H9 (cell line): ENCODE data around the gene PIK3C3. TPM values are rescaled to one million over a fixed set of nuclear protein-coding genes. Genes with fewer than 3 reads are reported as not detected.

Source experiments
- DNase-seq: peaks from one replicate; pipeline ENCODE4 v3.0.0-alpha.2; 2017
- H2AFZ ChIP-seq: one replicate; pipeline ENCODE4 v1.6.1; 2013; ENCODE audit warnings: mild to moderate bottlenecking, low read length, control low read depth, moderate library complexity
- H2AK5ac ChIP-seq: 2 replicates; pipeline ENCODE4 v1.6.1; 2013; ENCODE audit warnings: low read length, control low read depth, mixed read lengths; ENCODE audit not compliant: insufficient read length
- H2BK120ac ChIP-seq: one replicate; pipeline ENCODE4 v1.6.1; 2013; ENCODE audit warnings: low read depth, mild to moderate bottlenecking, low read length, control low read depth, inconsistent platforms; ENCODE audit not compliant: poor library complexity, severe bottlenecking
- H2BK12ac ChIP-seq: 2 replicates; pipeline ENCODE4 v1.6.1; 2013; ENCODE audit warnings: low read length, control low read depth, mixed read lengths, low read depth; ENCODE audit not compliant: insufficient read length
- H2BK15ac ChIP-seq: 2 replicates; pipeline ENCODE4 v1.6.1; 2013; ENCODE audit warnings: low read depth, low read length, control low read depth
- H2BK20ac ChIP-seq: one replicate; pipeline ENCODE4 v1.6.1; 2013; ENCODE audit warnings: low read depth, mild to moderate bottlenecking, low read length, control low read depth, inconsistent platforms; ENCODE audit not compliant: poor library complexity, severe bottlenecking
- H2BK5ac ChIP-seq: 2 replicates; pipeline ENCODE4 v1.6.1; 2013; ENCODE audit warnings: low read length, control low read depth, mixed read lengths; ENCODE audit not compliant: insufficient read length
- H3K14ac ChIP-seq: 2 replicates; pipeline ENCODE4 v1.6.1; 2013; ENCODE audit warnings: low read length, control low read depth; ENCODE audit not compliant: insufficient read depth
- H3K18ac ChIP-seq: 2 replicates; pipeline ENCODE4 v1.6.1; 2013; ENCODE audit warnings: low read depth, mild to moderate bottlenecking, mixed read lengths, low read length, control low read depth; ENCODE audit not compliant: insufficient read length
- H3K23ac ChIP-seq: 2 replicates; pipeline ENCODE4 v1.6.1; 2013; ENCODE audit warnings: low read length, control low read depth, mixed read lengths, low read depth; ENCODE audit not compliant: insufficient read length
- H3K23me2 ChIP-seq: 2 replicates; pipeline ENCODE4 v1.6.1; 2013; ENCODE audit warnings: low read depth, mild to moderate bottlenecking, mixed read lengths, low read length, control low read depth; ENCODE audit not compliant: insufficient read length, poor library complexity, severe bottlenecking
- H3K27ac ChIP-seq: 2 replicates; pipeline ENCODE4 v1.5.1; 2013; ENCODE audit warnings: low read length, control low read depth, mixed read lengths, low read depth; ENCODE audit not compliant: insufficient read length
- H3K27me3 ChIP-seq: 2 replicates; pipeline ENCODE4 v1.6.1; 2013; ENCODE audit warnings: low read length, control low read depth, inconsistent platforms; ENCODE audit not compliant: insufficient read depth
- H3K4ac ChIP-seq: 2 replicates; pipeline ENCODE4 v1.6.1; 2013; ENCODE audit warnings: low read depth, mild to moderate bottlenecking, control low read depth, inconsistent platforms, low read length, moderate library complexity
- H3K4me1 ChIP-seq: 2 replicates; pipeline ENCODE4 v1.6.1; 2013; ENCODE audit warnings: low read length, control low read depth, inconsistent platforms; ENCODE audit not compliant: insufficient read depth
- H3K4me2 ChIP-seq: 2 replicates; pipeline ENCODE4 v1.6.1; 2013; ENCODE audit warnings: low read length, control low read depth, mixed read lengths; ENCODE audit not compliant: insufficient read length, insufficient read depth
- H3K56ac ChIP-seq: 2 replicates; pipeline ENCODE4 v1.6.1; 2013; ENCODE audit warnings: low read depth, mild to moderate bottlenecking, mixed read lengths, low read length, control low read depth; ENCODE audit not compliant: insufficient read length
- H3K79me1 ChIP-seq: 2 replicates; pipeline ENCODE4 v1.6.1; 2013; ENCODE audit warnings: low read depth, mild to moderate bottlenecking, moderate library complexity, low read length, control low read depth, inconsistent platforms; ENCODE audit not compliant: insufficient read depth, poor library complexity, severe bottlenecking
- H3K79me2 ChIP-seq: 2 replicates; pipeline ENCODE4 v1.6.1; 2013; ENCODE audit warnings: low read length, control low read depth, inconsistent platforms; ENCODE audit not compliant: insufficient read depth
- H3K9ac ChIP-seq: 2 replicates; pipeline ENCODE4 v1.6.1; 2013; ENCODE audit warnings: low read length, control low read depth, mixed read lengths; ENCODE audit not compliant: insufficient read length; ENCODE audit errors: extremely low read depth
- H3K9me3 ChIP-seq: one replicate; pipeline ENCODE4 v1.6.1; 2013; ENCODE audit warnings: low read depth, low read length, inconsistent platforms; ENCODE audit not compliant: control insufficient read depth
- H3T11ph ChIP-seq: one replicate; pipeline ENCODE4 v1.6.1; 2013; ENCODE audit warnings: mild to moderate bottlenecking, low read length, control low read depth, inconsistent platforms
- H4K20me1 ChIP-seq: one replicate; pipeline ENCODE4 v1.6.1; 2013; ENCODE audit not compliant: control insufficient read depth, insufficient read length, insufficient read depth
- H4K5ac ChIP-seq: 2 replicates; pipeline ENCODE4 v1.6.1; 2013; ENCODE audit warnings: low read depth, mild to moderate bottlenecking, mixed read lengths, low read length, control low read depth; ENCODE audit not compliant: insufficient read length
- H4K8ac ChIP-seq: replicated peaks from 2 replicates; pipeline ENCODE4 v1.6.1; 2013; ENCODE audit warnings: low read length, control low read depth, mixed read lengths, low read depth; ENCODE audit not compliant: insufficient read length
- H4K91ac ChIP-seq: 2 replicates; pipeline ENCODE4 v1.6.1; 2013; ENCODE audit warnings: low read depth, mild to moderate bottlenecking, moderate library complexity, mixed read lengths, low read length, control low read depth; ENCODE audit not compliant: insufficient read length
- H3K27ac Mint-ChIP-seq, 3 experiments: 2 replicates in 2 of 3; 3 replicates in 1 of 3; pipeline ENCODE4 v1.8.0; 2020 to 2021; ENCODE audit warnings: mixed read lengths in 3 of 3, mild to moderate bottlenecking in 1 of 3, moderate library complexity in 1 of 3
- H3K27me3 Mint-ChIP-seq: 2 replicates; pipeline ENCODE4 v1.8.0; 2021; ENCODE audit warnings: low read depth, mild to moderate bottlenecking, moderate library complexity, mixed read lengths
- H3K36me3 Mint-ChIP-seq, 3 experiments: 2 replicates in 2 of 3; 3 replicates in 1 of 3; pipeline ENCODE4 v1.8.0; 2020 to 2021; ENCODE audit warnings: low read depth in 3 of 3, mixed read lengths in 3 of 3; ENCODE audit not compliant: insufficient read depth in 1 of 3
- H3K4me1 Mint-ChIP-seq, 2 experiments: 2 replicates each; pipeline ENCODE4 v1.8.0; 2020; ENCODE audit warnings: mixed read lengths in 2 of 2
- H3K4me3 Mint-ChIP-seq, 2 experiments: 2 replicates in 1 of 2; 3 replicates in 1 of 2; pipeline ENCODE4 v1.8.0; 2020 to 2021; ENCODE audit warnings: mild to moderate bottlenecking in 2 of 2, mixed read lengths in 2 of 2, moderate library complexity in 1 of 2
- H3K9me3 Mint-ChIP-seq, 2 experiments: 2 replicates in 1 of 2; 3 replicates in 1 of 2; pipeline ENCODE4 v1.8.0; 2020; ENCODE audit warnings: mild to moderate bottlenecking in 2 of 2, mixed read lengths in 2 of 2, moderate library complexity in 1 of 2
- CTCF ChIP-seq: fragments of 200-600 bp; sonication (generic); conservative IDR thresholded peaks from 3 replicates; pipeline ENCODE4 v1.8.0; 2021; ENCODE audit warnings: antibody characterized with exemption, mild to moderate bottlenecking
- WGBS: extraction: QIAGEN DNeasy Blood & Tissue Kit; methylation state at CpG from one replicate; pipeline ENCODE4 v1.1.7; 2013; ENCODE audit warnings: missing lambda C conversion rate, low lambda C conversion rate, mixed read lengths; ENCODE audit not compliant: insufficient read length; ENCODE audit errors: extremely low coverage; 5-methylcytosine and 5-hydroxymethylcytosine counted together
- total RNA-seq: library from RNA; stranded (reverse); gene quantifications from 2 replicates; pipeline ENCODE4 v1.2.1, GENCODE V29; 2021

The PIK3C3 gene
- total RNA-seq, 1 experiment from 2014 or later = 48.8 TPM

DNA sequence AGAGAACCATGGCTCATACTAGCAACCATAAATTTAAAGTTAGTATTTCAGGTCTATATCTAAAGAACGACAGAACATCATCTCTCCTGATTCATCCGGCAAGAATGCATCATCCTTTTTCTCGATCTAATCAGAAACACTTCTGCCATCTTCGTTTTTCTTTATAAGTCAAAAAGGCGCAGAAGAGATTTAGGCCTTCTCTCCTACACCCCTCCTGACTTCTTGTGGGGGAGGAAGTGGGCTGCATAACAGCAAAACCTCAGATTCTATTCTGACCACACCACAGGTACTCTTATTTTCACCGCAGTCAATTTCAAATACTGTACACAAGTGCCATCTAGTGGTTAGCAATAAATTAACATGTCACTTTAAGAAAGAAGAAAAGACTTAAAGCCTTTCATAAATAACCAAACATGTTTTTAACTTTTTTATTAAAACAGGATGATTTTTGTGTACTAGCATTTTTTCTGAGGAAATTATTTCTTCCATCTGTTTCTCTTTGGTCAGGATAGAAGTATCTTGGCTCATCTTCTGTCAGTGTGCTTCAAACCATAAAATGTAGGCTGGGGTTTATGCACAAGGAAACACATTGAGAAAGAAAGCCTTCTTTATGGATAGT, 48.4 kb upstream of the PIK3C3 start:
- H3K27ac Mint-ChIP-seq = no peak overlapping the region
- H2BK20ac ChIP-seq = no peak overlapping the region
- H3K27me3 ChIP-seq = no peaks in the 10 kb centered on the region
- H3K4me3 Mint-ChIP-seq = no peak overlapping the region
- no peaks in the 10 kb centered on the region for H4K20me1 ChIP-seq
- H4K91ac ChIP-seq = no peak overlapping the region
- TF ChIP-seq CTCF = peak; percentile 84
- DNase-seq = no peak
- no peak overlapping the region for H3K27ac ChIP-seq
- no peak overlapping the region for H2BK5ac ChIP-seq
- no peak overlapping the region for H3K14ac ChIP-seq
- no peaks in the 10 kb centered on the region for H3K9me3 Mint-ChIP-seq
- H3T11ph ChIP-seq = no peak overlapping the region
- H3K4me1 ChIP-seq = no peaks in the 10 kb centered on the region
- no peak overlapping the region for H3K56ac ChIP-seq
- no peaks in the 10 kb centered on the region for H3K27me3 Mint-ChIP-seq
- H2BK15ac ChIP-seq = no peak overlapping the region
- no peaks in the 10 kb centered on the region for H3K23me2 ChIP-seq
- H3K4me1 Mint-ChIP-seq = peaks cover 10 to 11% of the 10 kb centered on the region in 2 experiments
- no peak overlapping the region for H2AK5ac ChIP-seq
- H3K36me3 Mint-ChIP-seq = no peaks in the 10 kb centered on the region
- no peak overlapping the region for H3K18ac ChIP-seq
- H4K8ac ChIP-seq = no peak overlapping the region
- H3K9me3 ChIP-seq = no peaks in the 10 kb centered on the region
- H3K79me1 ChIP-seq = no peaks in the 10 kb centered on the region
- H2BK12ac ChIP-seq = no peak overlapping the region
- H3K4me2 ChIP-seq = no peak overlapping the region
- no peak overlapping the region for H4K5ac ChIP-seq
- H3K23ac ChIP-seq = no peak overlapping the region
- no CpG with 5 or more reads among the region's 6 CpGs for WGBS
- no peak overlapping the region for H3K9ac ChIP-seq
- H2AFZ ChIP-seq = no peak overlapping the region
- H2BK120ac ChIP-seq = no peak overlapping the region
- H3K79me2 ChIP-seq = no peaks in the 10 kb centered on the region
- no peak overlapping the region for H3K4ac ChIP-seq
